IPS-15b (cell line): ENCODE measurements around the gene UROC1.

Source experiments
- H3K27me3 ChIP-seq: one replicate; pipeline ENCODE4 v1.6.1; 2013; ENCODE audit warnings: low read length; ENCODE audit not compliant: control insufficient read depth, insufficient read depth
- H3K36me3 ChIP-seq: one replicate; pipeline ENCODE4 v1.6.1; 2013; ENCODE audit warnings: low read length; ENCODE audit not compliant: control insufficient read depth, insufficient read depth
- H3K4me1 ChIP-seq: one replicate; pipeline ENCODE4 v1.6.1; 2013; ENCODE audit warnings: mild to moderate bottlenecking, low read length; ENCODE audit not compliant: control insufficient read depth, insufficient read depth
- H3K4me3 ChIP-seq: one replicate; pipeline ENCODE4 v1.5.1; 2013; ENCODE audit warnings: low read depth, low read length
- H3K9ac ChIP-seq: one replicate; pipeline ENCODE4 v1.6.1; 2013; ENCODE audit warnings: low read depth, mild to moderate bottlenecking, low read length
- H3K9me3 ChIP-seq: one replicate; pipeline ENCODE4 v1.6.1; 2013; ENCODE audit warnings: mild to moderate bottlenecking, low read length; ENCODE audit not compliant: control insufficient read depth, insufficient read depth

UROC1 gene

DNA sequence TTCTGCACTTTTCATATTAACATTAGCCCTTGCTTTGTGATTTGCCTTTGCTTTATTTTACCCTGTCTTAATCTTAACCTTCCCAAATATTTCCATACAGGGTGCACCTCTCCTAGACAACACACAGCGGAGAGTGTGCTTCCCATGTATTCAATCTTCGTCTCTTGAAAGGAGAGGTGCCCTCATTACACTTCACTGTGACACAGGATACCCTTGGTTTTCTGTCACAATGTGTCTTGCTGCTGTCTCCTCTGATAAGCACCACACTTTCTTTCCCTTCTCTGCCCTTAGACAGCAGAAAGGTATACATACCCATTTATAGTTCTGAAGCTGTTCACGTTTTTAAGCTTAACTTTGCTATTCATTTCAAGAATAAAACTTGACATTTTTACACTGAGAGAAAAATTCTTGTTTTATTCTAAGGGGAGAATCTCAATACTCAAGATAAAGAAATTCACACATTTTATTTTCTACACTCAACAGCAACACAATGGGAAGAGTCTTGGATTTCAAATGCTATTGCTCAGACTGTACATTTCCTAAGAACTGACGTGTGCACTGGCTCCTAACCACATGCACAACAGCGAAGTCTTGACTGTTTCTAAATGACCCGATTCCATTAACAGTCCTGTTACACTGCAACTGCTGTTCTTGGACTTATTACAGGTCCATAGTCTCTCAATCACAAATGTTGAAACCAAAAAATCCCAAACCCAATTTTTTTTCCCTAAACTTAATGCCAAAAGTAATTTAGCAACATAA lies 63.0 kb downstream of the UROC1 start:
- peaks cover 23% of the 10 kb centered on the region for H3K36me3 ChIP-seq
- no peaks in the 10 kb centered on the region for H3K4me1 ChIP-seq
- no peak overlapping the region for H3K9ac ChIP-seq
- H3K9me3 ChIP-seq, result no peaks in the 10 kb centered on the region
- H3K4me3 ChIP-seq, result no peak overlapping the region
- H3K27me3 ChIP-seq, result no peaks in the 10 kb centered on the region

DNA sequence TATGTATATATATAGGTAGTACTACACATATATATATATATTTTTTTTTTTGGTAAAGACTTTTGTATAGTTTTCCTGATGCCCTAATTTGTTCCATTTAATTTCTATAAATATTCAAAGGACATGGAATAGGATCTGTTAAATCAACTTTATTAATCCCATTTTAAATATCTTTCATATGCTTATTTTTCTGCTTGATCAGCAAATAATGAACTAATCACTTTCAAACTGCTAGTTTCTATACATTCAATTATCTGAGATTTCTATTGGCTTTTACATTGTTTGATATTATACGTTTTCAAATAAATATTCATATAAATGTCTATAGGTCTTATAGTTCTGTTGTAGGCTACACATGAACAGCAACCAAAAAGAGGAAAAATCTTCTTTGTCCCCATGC lies 63.5 kb downstream of the UROC1 start:
- Histone ChIP-seq H3K27me3 (no peaks in the 10 kb centered on the region), H3K4me1 (no peaks in the 10 kb centered on the region), H3K9ac (no peak overlapping the region), H3K9me3 (no peaks in the 10 kb centered on the region), H3K36me3 (peaks cover 24% of the 10 kb centered on the region), H3K4me3 (no peak overlapping the region)

DNA sequence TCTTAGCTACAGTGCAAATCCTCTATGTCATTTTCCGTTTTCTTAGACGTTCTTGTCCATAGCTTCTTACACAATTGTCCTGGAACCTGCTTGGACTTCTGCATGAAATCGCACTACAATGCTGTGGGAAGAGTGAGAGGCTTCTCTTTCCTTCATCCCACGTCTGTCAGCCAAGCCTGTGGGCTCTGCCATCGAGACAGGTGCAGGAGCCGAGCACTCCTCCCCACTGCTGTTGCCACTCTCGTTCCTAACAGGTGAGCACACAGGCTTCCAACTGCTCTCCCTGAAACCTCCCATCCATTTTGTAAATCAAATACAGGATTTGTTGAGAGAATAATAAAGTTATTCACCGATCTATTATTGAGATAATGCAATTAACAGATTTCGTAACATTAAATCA lies 65.4 kb downstream of the UROC1 start:
- H3K4me3 ChIP-seq, result no peak overlapping the region
- H3K36me3 ChIP-seq, result peaks cover 25% of the 10 kb centered on the region
- no peaks in the 10 kb centered on the region for H3K9me3 ChIP-seq
- no peaks in the 10 kb centered on the region for H3K27me3 ChIP-seq
- no peak overlapping the region for H3K9ac ChIP-seq
- H3K4me1 ChIP-seq, result no peaks in the 10 kb centered on the region

DNA sequence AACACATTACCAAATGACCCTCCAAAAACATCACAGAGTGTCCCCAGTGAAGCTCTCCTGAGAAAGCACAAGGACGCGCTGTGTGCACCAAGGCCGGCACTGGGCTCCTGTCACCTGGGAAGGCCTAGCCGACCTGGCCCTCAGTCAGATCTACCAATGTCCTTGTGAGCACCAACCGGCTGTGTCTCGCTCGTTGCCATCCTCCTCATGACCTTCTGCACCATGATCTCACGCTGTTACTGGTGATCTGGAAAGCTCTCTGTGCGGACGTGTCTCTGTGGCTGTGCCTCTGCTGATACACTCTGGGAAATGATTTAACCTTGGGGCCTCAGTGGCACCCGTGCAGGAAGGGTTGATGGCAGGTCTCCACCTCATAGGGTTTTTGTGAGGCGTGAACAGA lies 66.1 kb downstream of the UROC1 start:
- Histone ChIP-seq H3K4me1 (no peaks in the 10 kb centered on the region), H3K9ac (no peak overlapping the region), H3K4me3 (no peak overlapping the region), H3K36me3 (peaks cover 22% of the 10 kb centered on the region), H3K9me3 (no peaks in the 10 kb centered on the region), H3K27me3 (no peaks in the 10 kb centered on the region)

DNA sequence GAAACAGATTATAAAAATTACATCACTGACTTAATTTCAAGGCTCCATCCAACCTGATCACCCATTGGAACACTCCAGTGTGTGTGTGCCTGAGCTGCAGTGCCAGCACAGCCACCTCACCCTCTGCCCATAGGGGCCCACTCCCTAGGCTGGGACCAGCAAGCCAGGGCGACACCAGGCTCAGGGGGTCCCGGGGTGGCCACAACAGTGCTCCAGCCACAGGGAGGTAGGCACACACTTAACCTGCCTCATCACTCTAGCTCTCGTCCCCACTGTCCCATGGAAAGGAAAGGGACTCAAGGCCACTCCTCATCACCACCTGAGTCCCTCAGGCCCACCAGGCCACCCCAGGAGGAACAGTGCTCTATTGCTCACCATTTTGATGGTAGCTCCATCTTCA lies 66.8 kb downstream of the UROC1 start:
- Histone ChIP-seq H3K4me3 (no peak overlapping the region), H3K9ac (no peak overlapping the region), H3K27me3 (no peaks in the 10 kb centered on the region), H3K36me3 (peaks cover 22% of the 10 kb centered on the region), H3K9me3 (no peaks in the 10 kb centered on the region), H3K4me1 (no peaks in the 10 kb centered on the region)

DNA sequence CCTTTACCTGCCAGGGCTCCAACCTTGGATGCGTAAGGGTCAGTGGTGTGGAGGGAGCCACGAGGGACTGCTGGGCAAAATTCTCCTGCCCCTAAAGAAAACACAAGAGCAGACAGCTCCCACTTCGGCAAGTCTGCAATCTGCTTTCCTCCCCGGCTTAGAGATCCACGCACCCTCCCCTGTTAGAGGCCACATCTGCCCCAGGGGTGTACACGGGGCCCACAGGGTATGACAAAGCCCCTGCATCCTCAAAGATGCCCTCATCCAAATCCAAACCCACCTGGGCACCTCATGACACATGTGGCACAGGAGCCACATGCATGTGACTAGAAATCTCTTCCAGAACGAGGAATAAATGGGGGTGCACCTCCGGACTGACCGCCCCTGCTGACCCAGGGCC lies 67.4 kb downstream of the UROC1 start:
- H3K9ac ChIP-seq, result no peak overlapping the region
- peaks cover 22% of the 10 kb centered on the region for H3K36me3 ChIP-seq
- no peaks in the 10 kb centered on the region for H3K27me3 ChIP-seq
- H3K4me1 ChIP-seq, result no peaks in the 10 kb centered on the region
- H3K9me3 ChIP-seq, result no peaks in the 10 kb centered on the region
- no peak overlapping the region for H3K4me3 ChIP-seq

DNA sequence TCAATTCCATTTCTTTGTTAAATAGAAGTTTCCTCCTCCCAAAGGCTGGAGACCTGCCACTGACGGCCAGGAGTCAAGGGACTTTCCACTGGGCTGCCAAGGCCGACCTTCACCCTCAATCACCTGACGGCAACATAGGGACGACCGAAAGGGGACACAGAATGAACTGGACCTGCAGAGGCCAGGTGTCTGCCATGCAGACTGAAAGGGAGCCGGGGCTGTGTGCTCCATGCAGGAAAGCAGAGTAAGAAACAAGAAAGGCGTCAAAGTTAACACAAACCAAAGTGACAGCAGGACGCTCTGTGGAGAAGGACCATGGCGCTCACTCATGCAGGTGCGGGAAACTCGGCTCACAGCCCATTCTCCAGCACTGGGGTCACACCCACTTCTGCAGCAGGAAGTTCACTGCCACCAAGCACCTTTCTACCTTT lies 67.9 kb downstream of the UROC1 start:
- Histone ChIP-seq H3K4me1 (no peaks in the 10 kb centered on the region), H3K9me3 (no peaks in the 10 kb centered on the region), H3K27me3 (no peaks in the 10 kb centered on the region), H3K9ac (no peak overlapping the region), H3K36me3 (peaks cover 22% of the 10 kb centered on the region), H3K4me3 (no peak overlapping the region)

DNA sequence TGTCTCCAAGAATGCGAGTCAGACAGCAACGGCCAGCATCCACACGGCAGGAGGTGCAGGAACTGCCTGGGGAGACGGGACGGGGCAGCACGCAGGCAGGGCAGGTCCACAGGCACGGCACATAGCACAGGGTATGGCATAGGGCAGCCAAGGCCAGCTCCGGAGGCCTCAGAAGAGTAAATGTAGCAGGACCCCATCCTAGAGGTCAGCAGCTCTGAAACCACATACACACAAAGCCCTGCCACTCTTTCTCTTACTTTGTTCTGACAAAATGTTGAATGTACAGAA lies 68.7 kb downstream of the UROC1 start:
- Histone ChIP-seq H3K4me1 (no peaks in the 10 kb centered on the region), H3K9ac (no peak overlapping the region), H3K4me3 (no peak overlapping the region), H3K36me3 (peaks cover 22% of the 10 kb centered on the region), H3K9me3 (no peaks in the 10 kb centered on the region), H3K27me3 (no peaks in the 10 kb centered on the region)

DNA sequence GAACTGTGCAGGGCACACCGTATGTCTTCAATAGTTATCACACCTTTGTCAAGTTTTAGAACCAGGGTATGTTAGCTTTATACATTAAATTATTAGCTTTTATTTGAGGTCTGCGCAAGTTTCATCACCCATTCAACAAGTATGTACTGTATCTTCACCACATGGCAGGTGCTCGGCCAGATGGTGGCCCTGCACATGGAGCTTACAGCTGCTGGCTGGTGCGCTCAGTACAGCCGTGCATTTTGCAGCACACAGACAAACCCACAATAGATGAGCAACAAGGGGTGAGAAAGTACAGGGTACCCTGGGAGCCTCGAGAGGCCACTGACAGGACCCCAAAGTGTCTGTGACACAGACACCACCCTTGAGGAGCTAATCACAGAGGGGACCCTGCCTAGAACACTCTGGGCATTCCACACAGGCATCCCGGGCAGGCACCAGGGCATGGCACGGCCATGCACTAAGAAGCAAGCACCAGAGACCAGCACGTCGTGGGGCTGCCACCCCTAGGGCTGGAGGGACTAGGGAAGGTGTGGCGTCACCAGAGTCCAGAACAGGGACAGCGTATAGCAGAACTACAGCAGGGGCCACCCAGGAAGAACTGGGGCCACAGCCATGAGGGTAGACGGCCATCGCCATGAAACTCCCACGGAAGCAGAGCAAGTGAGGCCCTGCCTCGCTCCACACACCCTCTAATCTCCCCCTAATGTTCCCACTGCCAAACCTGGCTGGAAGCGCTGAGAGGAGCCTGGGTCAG lies 69.3 kb downstream of the UROC1 start:
- no peak overlapping the region for H3K9ac ChIP-seq
- H3K4me3 ChIP-seq, result no peak overlapping the region
- H3K4me1 ChIP-seq, result no peaks in the 10 kb centered on the region
- H3K27me3 ChIP-seq, result no peaks in the 10 kb centered on the region
- peaks cover 22% of the 10 kb centered on the region for H3K36me3 ChIP-seq
- no peaks in the 10 kb centered on the region for H3K9me3 ChIP-seq

DNA sequence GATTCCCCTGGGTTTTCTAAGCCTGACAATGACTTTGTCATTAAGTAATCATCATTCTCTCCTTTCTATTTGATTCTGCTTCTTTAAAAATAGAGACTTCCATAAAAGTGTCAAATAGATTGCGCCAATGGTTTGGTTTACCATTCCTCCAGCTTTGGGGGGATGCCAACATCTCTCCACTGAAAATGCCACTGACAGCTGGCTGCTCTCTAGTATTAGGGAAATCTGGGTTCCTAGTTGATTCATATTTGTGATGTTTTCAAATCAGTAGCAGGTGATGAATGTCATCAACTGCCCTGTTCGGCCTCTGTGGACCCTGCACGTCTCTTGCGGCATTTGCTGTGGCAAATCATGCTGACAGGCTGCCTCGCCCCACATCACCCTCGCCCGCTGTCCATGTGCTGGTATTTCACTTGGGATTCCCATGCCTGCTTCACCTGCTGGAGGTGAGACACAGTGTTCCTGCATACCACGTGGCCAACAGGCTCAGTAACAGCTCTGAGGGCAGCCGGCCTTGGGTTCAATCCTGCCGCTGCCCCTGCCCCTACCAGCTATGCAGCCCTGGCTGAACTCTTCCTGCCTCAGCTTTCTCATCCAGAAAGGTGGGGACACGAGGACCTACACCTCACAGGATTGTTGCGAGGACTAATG lies 70.0 kb downstream of the UROC1 start:
- Histone ChIP-seq H3K9ac (no peak overlapping the region), H3K4me3 (no peak overlapping the region), H3K9me3 (no peaks in the 10 kb centered on the region), H3K27me3 (no peaks in the 10 kb centered on the region), H3K36me3 (peaks cover 22% of the 10 kb centered on the region), H3K4me1 (no peaks in the 10 kb centered on the region)

DNA sequence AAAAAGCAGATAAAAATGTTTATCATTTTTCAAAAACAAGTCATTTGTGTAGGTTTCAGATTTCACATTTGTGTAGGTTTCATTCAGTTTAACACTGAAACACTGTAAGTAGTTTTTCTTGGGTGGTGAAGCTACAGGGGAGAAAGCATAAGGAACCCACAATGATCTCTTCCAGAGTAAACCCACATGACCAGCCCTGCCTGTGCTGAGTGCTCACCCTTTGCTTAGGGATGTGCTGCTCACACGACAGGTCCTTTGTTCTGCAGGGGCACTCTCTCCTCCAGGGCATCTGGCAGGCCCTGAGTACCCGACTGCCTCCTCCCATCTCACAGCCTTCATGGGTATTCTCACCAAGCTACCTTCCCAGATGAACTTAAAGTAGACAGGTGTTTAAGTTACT lies 70.8 kb downstream of the UROC1 start:
- H3K9me3 ChIP-seq, result no peaks in the 10 kb centered on the region
- no peaks in the 10 kb centered on the region for H3K27me3 ChIP-seq
- peaks cover 18% of the 10 kb centered on the region for H3K36me3 ChIP-seq
- H3K4me3 ChIP-seq, result no peak overlapping the region
- no peaks in the 10 kb centered on the region for H3K4me1 ChIP-seq
- H3K9ac ChIP-seq, result no peak overlapping the region

DNA sequence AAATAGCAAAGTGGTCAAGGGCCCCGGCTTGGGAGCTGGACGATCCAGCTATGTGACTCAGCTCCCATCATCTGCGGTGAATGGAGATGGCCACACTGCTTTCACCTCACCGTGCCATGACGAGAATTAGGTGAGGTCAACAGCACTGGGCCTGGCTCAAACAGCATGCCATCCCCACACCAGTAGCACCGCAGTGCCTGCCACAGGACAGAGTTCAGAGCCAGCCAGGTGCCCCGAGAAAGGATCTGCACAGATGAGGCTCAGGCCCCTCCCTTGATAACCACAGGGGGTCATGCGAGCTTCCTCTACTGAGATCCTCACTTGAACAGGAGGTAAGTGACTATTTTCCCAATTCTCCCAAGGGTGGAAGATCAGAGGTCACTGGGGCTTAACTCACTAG lies 71.3 kb downstream of the UROC1 start:
- Histone ChIP-seq H3K27me3 (no peaks in the 10 kb centered on the region), H3K4me1 (no peaks in the 10 kb centered on the region), H3K4me3 (no peak overlapping the region), H3K9me3 (no peaks in the 10 kb centered on the region), H3K36me3 (peaks cover 14% of the 10 kb centered on the region), H3K9ac (no peak overlapping the region)
